SKM-1 (cell line): ENCODE results near the gene HOXC9.

Experiments used
- DNase-seq: peaks from one replicate; lab custom pipeline; 2025; ENCODE audit not compliant: unreplicated experiment; lab: John Stamatoyannopoulos, UW

Gene HOXC9

GRCh38 chr12:53963005-53963404 lies 37.0 kb upstream of the HOXC9 start:
- no peak for DNase-seq

- DNase-seq: no peak
Observed at GRCh38 chr12:53963434-53964314, 36.3 kb upstream of the HOXC9 start.

- DNase-seq: no peak
Observed at GRCh38 chr12:53964315-53964713, 35.6 kb upstream of the HOXC9 start.

- no peak for DNase-seq
Observed at GRCh38 chr12:53965281-53966084, 34.5 kb upstream of the HOXC9 start.

- DNase-seq: no peak
Observed at GRCh38 chr12:53966085-53966384, 33.9 kb upstream of the HOXC9 start.

- DNase-seq: no peak
Observed at GRCh38 chr12:53966385-53967133, 33.4 kb upstream of the HOXC9 start.

GRCh38 chr12:53967421-53967925 lies 32.5 kb upstream of the HOXC9 start:
- no peak for DNase-seq

GRCh38 chr12:53968214-53969127 lies 31.5 kb upstream of the HOXC9 start:
- no peak for DNase-seq

- DNase-seq: no peak
Observed at GRCh38 chr12:53969588-53970259, 30.2 kb upstream of the HOXC9 start.

- no peak for DNase-seq
Observed at GRCh38 chr12:53970451-53970850, 29.5 kb upstream of the HOXC9 start.

GRCh38 chr12:53971129-53971528 lies 28.8 kb upstream of the HOXC9 start:
- DNase-seq: no peak

GRCh38 chr12:53971686-53972085 lies 28.3 kb upstream of the HOXC9 start:
- no peak for DNase-seq

GRCh38 chr12:53972152-53972702 lies 27.7 kb upstream of the HOXC9 start:
- DNase-seq: no peak

GRCh38 chr12:53972722-53973235 lies 27.2 kb upstream of the HOXC9 start, which contains the start of gene HOXC11:
Gene HOXC11, plus strand, starts transcription at chr12:53973126. Its CDS starts 116 bp downstream, at chr12:53973242.
- DNase-seq: no peak

GRCh38 chr12:53973236-53974042 lies 26.5 kb upstream of the HOXC9 start:
- no peak for DNase-seq

- no peak for DNase-seq
Observed at GRCh38 chr12:53974084-53975063, 25.6 kb upstream of the HOXC9 start, which contains the start of gene HOTAIR. Gene HOTAIR, minus strand, starts transcription at chr12:53974954.

GRCh38 chr12:53975064-53975471 lies 24.9 kb upstream of the HOXC9 start:
- DNase-seq: no peak
